ENCODE data around the gene FBXO41.

Gene FBXO41

DNA sequence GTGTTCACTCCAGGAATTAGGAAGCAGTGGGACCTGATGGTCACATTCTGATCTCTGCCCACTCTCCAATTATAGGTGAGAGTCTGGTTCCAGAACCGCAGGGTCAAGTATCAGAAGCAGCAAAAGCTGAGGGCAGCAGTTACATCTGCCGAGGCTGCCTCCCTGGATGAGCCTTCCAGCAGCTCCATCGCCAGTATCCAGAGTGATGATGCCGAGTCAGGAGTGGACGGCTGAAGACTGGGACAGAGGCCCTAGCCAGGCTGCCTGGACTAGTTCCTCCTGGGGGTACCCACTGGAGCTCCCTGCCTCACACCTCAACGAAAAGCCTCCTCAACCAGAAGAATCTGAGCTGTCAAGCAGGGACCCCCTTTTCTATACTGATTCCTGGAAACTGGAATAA is 73.6 kb downstream of the FBXO41 start:
- no peak for DNase-seq

DNA sequence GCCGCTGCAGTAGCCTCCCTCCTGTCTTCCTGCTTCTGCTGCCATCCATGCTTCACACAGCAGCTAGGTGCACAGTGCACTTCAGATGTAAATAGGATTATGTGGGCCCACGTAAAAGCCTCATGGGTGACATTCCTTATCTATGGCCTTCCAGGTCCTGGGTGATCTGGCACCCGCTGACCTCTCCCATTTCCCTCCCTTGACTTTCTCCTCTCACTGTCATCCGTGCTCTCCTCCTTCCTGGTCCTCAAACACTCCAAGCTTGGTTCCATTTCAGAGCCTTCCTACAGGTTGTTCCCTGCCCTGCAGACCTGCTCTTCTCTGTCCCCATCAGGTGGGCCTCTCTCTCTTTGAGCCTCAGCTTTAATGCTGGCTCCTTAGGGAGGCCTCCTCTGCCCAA is 74.3 kb downstream of the FBXO41 start:
- DNase-seq = no peak

DNA sequence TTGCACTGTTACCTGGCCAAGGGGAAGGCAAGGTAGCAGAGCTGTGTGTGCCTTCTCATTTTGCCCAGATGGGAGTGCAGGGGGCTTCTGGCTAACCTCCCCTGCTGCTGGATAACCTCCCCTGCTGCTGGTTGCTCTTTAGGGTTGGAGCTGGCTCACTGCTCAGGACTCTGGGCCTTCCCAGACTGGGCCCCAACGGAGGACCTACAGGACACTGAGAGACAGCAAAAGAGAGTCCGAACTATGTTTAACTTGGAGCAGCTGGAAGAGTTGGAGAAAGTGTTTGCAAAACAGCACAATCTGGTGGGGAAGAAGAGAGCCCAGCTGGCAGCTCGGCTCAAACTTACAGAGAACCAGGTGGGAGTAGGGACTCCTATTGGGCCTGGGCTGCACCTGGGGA is 76.0 kb downstream of the FBXO41 start:
- no peak for DNase-seq

DNA sequence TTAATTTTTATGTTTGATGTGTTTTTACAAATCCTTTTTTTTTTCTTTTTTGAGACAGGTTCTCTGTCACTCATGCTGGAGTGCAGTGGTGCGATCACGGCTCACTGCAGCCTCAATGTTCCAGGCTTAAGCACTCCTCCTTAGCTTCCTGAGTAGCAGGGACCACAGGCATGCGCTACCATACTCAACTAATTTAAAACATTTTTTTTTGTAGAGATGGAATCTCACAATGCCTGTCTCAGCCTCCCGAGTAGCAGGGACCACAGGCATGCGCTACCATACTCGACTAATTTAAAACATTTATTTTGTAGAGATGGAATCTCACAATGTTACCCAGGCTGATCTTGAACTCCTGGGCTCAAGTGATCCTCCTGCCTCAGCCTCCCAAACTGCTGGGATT is 78.7 kb downstream of the FBXO41 start:
- DNase-seq = no peak

All from stimulated activated CD4-positive, alpha-beta T cell treated with anti-CD3 and anti-CD28 coated beads, Interleukin-15, amount 100 ng/mL, for 24 hours (primary cell).